Transverse colon (tissue), 4 donors: ENCODE measurements around the gene FHIP1B. TPM values are rescaled to one million over a fixed set of nuclear protein-coding genes. Genes with fewer than 3 reads are reported as not detected.
"Not testable (repeated sequence)": the region's sequence is repeated elsewhere in the genome, so short reads cannot be mapped to it uniquely, and the experiment has no call there.

ENCODE experiments used
- DNase-seq: peaks from one replicate; pipeline ENCODE4 v3.0.0-alpha.2; 2019
- H3K27ac ChIP-seq, 4 donors: fragments of 200-600 bp; sonication (generic); 2 replicates each; pipeline ENCODE4 v1.5.1; 2016 to 2018; ENCODE audit warnings: inconsistent platforms in 4 of 4
- H3K27me3 ChIP-seq: fragments of 200-600 bp; sonication (generic); 2 replicates; pipeline ENCODE4 v1.5.1; 2017; ENCODE audit warnings: inconsistent platforms
- H3K36me3 ChIP-seq, 4 donors: fragments of 200-600 bp; sonication (generic); 2 replicates each; pipeline ENCODE4 v1.5.1; 2017 to 2019; ENCODE audit warnings: inconsistent platforms in 4 of 4
- H3K4me1 ChIP-seq, 4 donors: fragments of 200-600 bp; sonication (generic); 2 replicates each; pipeline ENCODE4 v1.5.1; 2017 to 2020; ENCODE audit warnings: inconsistent platforms in 4 of 4
- H3K4me3 ChIP-seq, 4 donors: fragments of 200-600 bp; sonication (generic); 1 replicate in 1 of 4; 2 replicates in 3 of 4; pipeline versions ENCODE4 v1.5.1 to v1.6.1; 2017 to 2019; ENCODE audit warnings: inconsistent platforms in 4 of 4
- H3K9me3 ChIP-seq, 2 donors: fragments of 200-600 bp; sonication (generic); 2 replicates each; pipeline ENCODE4 v1.5.1; 2017 to 2019; ENCODE audit warnings: inconsistent platforms in 2 of 2
- CTCF ChIP-seq, 5 experiments: fragments of 200-600 bp in 3 of 5; fragments of 450-650 bp in 2 of 5; sonication (generic) in 3 of 5; IDR thresholded peaks; 1 replicate in 2 of 5; 2 replicates in 3 of 5; pipeline ENCODE4 v1.5.1; 2016 to 2017; ENCODE audit warnings: antibody characterized with exemption in 5 of 5, inconsistent platforms in 3 of 5, mild to moderate bottlenecking in 2 of 5, moderate library complexity in 1 of 5
- EP300 ChIP-seq: sonication (generic); formaldehyde crosslinking; IDR thresholded peaks from one replicate; pipeline ENCODE4 v1.6.1; 2017; ENCODE audit warnings: antibody characterized with exemption, low read depth
- POLR2A ChIP-seq: fragments of 450-650 bp; IDR thresholded peaks from one replicate; pipeline ENCODE4 v1.6.1; 2016; ENCODE audit warnings: antibody characterized with exemption, mild to moderate bottlenecking, moderate library complexity
- POLR2AphosphoS5 ChIP-seq, 3 donors: sonication (generic); formaldehyde crosslinking; IDR thresholded peaks; one replicate each; pipeline ENCODE4 v1.6.1; 2016; ENCODE audit warnings: antibody characterized with exemption in 3 of 3
- WGBS, 2 donors: methylation state at CpG; one replicate each; pipeline ENCODE4 v1.1.5; 2018; ENCODE audit warnings: low coverage in 1 of 2; 5-methylcytosine and 5-hydroxymethylcytosine counted together
- in situ Hi-C, 4 donors: fragments of 200-750 bp; cut with MboI; loops; one replicate each; pipeline versions ENCODE4 v1.15.0 to v1.15.1; 2017; ENCODE audit warnings: low sequenced_read_pairs in 3 of 4, low pct_ligation_motif_present in 1 of 4, low pct_unique_long_range_greater_than_20kb in 1 of 4
- intact Hi-C: fragments of 100-400 bp; cut with DNase I; formaldehyde crosslinking; loops from one replicate; pipeline ENCODE4 v1.15.1; 2023; ENCODE audit warnings: low total_unique reads
- total RNA-seq, 4 donors: library from RNA; depleted of rRNA; stranded (reverse); fragments of >200 nt; gene quantifications; one replicate each; pipeline ENCODE4 v1.1.0, GENCODE V29; 2016

The FHIP1B gene
- 100 to 1,000 TPM; 190 to 681 (median 228) TPM for total RNA-seq

DNA sequence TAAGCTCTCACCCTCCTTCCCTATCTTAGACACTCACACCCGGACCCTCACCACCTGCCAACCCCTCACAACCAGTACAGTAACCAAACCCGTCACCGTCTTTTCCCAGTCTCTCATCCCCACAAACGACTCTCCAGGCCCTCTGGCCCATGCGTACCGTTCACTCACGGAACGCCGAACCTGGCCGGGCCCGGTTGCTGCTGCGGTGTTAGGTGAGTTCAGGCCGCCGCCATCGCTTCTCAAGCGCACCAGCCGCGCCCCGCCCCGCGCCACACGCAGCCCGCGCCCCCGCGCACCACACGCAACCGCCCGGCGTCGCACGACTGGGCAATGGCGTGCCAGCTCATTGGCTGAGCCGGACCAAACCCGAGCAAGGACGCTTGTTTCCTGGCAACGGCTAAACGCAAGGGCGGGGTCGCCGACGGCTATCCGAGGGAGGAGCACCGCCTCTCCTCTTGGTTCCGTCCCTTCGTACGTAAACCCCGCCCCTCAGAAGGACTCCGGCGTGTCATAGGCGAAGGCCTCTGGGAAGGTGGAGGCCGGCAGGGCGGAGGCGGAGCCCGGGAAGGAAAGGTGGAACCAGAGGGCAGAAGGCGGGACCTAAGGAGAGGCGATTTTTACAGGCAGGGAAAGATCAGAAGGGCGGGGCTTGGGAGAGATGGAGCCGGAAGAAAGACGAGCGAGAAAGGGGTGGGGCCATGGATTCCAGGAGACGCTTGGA lies at the start of gene FHIP1B:
Gene FHIP1B, minus strand, starts transcription at position 250 of the 721 bp plus-strand sequence. CDS start 10,120 bp downstream, outside the sequence.
- intact Hi-C loops (no loop called here), in situ Hi-C loops (loop anchor here in 1 of 4 donors (10.0 kb wide), 1 partner anchor 250 kb away; the partner anchor contains the start of genes ARFIP2 and TIMM10B)
- Histone ChIP-seq H3K36me3 (no peaks in the 10 kb centered on the region), H3K4me1 (peaks cover 4 to 37% (median 26%) of the 10 kb centered on the region in 4 donors), H3K27me3 (no peaks in the 10 kb centered on the region), H3K27ac (peak within 1 kb of the TSS; percentile 91 to 96 (median 92)), H3K9me3 (no peaks in the 10 kb centered on the region), H3K4me3 (peak within 1 kb of the TSS; percentile 60 to 94 (median 73))
- WGBS, 2 donors, result 0 to 1% methylated on average over 7 to 54 of the region's 62 CpGs
- TF ChIP-seq POLR2AphosphoS5 (IDR thresholded peaks at IDR 0.05) (peak; percentile 64 to 89 (median 87)), EP300 (no peak), POLR2A (peak; percentile 82)
- peak; percentile 100 for DNase-seq

- TF ChIP-seq POLR2AphosphoS5 (IDR thresholded peaks at IDR 0.05) (no peak), EP300 (no peak), POLR2A (no peak), CTCF (IDR thresholded peaks at IDR 0.05) (no peak)
- Histone ChIP-seq H3K27me3 (peaks cover 22% of the 10 kb centered on the region), H3K36me3 (no peaks in the 10 kb centered on the region), H3K27ac (no peak overlapping the region), H3K4me3 (no peak overlapping the region), H3K4me1 (no peaks in the 10 kb centered on the region), H3K9me3 (no peaks in the 10 kb centered on the region)
- DNase-seq, result no peak
- intact Hi-C loops, result no loop called here
- 48 to 65% methylated on average over 4 of the region's 4 CpGs for WGBS, 2 donors
- in situ Hi-C loops, result no loop called here
Measured at GRCh38 chr11:6283453-6284023, 49.1 kb upstream of the FHIP1B start.

DNA sequence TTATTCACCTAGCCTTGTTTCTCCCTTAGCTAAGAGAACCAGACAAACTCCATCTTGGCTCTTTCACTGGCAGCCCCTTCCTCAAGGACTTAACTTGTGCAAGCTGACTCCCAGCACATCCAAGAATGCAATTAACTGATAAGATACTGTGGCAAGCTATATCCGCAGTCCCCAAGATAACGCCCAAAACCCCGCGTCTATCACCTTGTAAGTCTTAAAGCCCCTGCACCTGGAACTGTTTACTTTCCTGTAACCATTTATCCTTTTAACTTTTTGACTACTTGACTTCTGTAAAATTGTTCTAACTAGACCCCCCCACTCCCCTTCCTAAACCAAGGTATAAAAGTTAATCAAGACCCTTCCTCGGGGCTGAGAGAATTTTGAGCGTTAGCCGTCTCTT lies 46.4 kb upstream of the FHIP1B start:
- H3K4me1 ChIP-seq, H3K27ac ChIP-seq, in situ Hi-C loops, intact Hi-C loops, H3K4me3 ChIP-seq, H3K36me3 ChIP-seq, H3K9me3 ChIP-seq, DNase-seq: not testable (repeated sequence)
- H3K27me3 ChIP-seq, result peaks cover 18% of the 10 kb centered on the region
- 51 to 54% methylated on average over 6 to 7 of the region's 7 CpGs for WGBS, 2 donors

DNA sequence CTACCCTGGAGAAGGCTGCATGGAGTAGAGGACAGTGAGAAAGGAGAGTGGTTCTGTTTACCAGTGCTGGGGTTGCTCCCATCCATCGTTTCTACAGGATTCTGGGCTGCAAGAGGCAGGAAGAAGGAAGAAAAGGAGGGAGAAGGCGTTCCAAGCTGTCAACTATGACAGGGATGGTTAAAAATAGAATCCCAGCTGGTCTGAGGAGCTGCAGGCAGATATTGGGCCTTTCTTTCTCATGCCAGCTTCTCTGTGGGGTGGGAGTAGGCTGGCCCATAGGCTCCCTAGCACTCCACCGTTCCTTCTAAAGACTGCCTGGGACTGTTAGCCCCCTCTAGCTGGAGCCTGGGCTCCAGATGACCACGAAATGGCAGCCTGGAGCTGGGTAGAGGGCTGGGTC lies 38.8 kb upstream of the FHIP1B start:
- 59 to 63% methylated on average over 3 to 4 of the region's 4 CpGs for WGBS, 2 donors
- in situ Hi-C loops (no loop called here), intact Hi-C loops (no loop called here)
- Histone ChIP-seq H3K27ac (no peak overlapping the region), H3K4me1 (no peaks in the 10 kb centered on the region), H3K4me3 (no peak overlapping the region), H3K27me3 (peaks cover 25% of the 10 kb centered on the region), H3K9me3 (no peaks in the 10 kb centered on the region), H3K36me3 (no peaks in the 10 kb centered on the region)
- no peak for DNase-seq
- TF ChIP-seq POLR2A (no peak), CTCF (IDR thresholded peaks at IDR 0.05) (no peak), POLR2AphosphoS5 (IDR thresholded peaks at IDR 0.05) (no peak), EP300 (no peak)

GRCh38 chr11:6271598-6271997 lies 37.2 kb upstream of the FHIP1B start:
- Histone ChIP-seq H3K27me3 (peaks cover 22% of the 10 kb centered on the region), H3K4me3 (no peak overlapping the region), H3K4me1 (no peaks in the 10 kb centered on the region), H3K9me3 (no peaks in the 10 kb centered on the region), H3K36me3 (no peaks in the 10 kb centered on the region), H3K27ac (no peak overlapping the region)
- 54 to 83% methylated on average over 1 to 3 of the region's 3 CpGs for WGBS, 2 donors
- TF ChIP-seq POLR2A, result no peak
- TF ChIP-seq POLR2AphosphoS5 (IDR thresholded peaks at IDR 0.05), result no peak
- no peak for TF ChIP-seq EP300
- TF ChIP-seq CTCF (IDR thresholded peaks at IDR 0.05), result no peak
- DNase-seq, result no peak
- intact Hi-C loops (no loop called here), in situ Hi-C loops (no loop called here)
